ENCODE results near the gene RPS29. TPM values are rescaled to one million over a fixed set of nuclear protein-coding genes. Genes with fewer than 3 reads are reported as not detected.

RPS29 gene
- total and polyA plus RNA-seq, 8 donors: 422 to 7,374 (median 3,536) TPM

- peak overlapping the region; percentile 96 to 99 (median 98) for H3K27ac ChIP-seq
- no peaks in the 10 kb centered on the region for H3K27me3 ChIP-seq
- H3K36me3 ChIP-seq: peaks cover 0 to 26% (median 11%) of the 10 kb centered on the region in 4 donors
- intact Hi-C loops (cut with DNase I; ENCODE audit: low total_unique reads): loop anchor here (10.0 kb wide), 1 partner anchor 131 kb away; the partner anchor contains the start of gene KLHDC2
- peak overlapping the region; percentile 70 to 94 (median 92) for H3K4me3 ChIP-seq
- no peaks in the 10 kb centered on the region for H3K9me3 ChIP-seq
- 0 to 1% (median 1%) methylated on average over 27 to 101 of the region's 101 CpGs for WGBS, 5 donors
- H3K4me1 ChIP-seq: peaks cover 14 to 79% (median 50%) of the 10 kb centered on the region in 4 donors
- DNase-seq: peak; percentile 91 to 98
- TF ChIP-seq CTCF (IDR thresholded peaks at IDR 0.05) (peak in 5 of 7 experiments; percentile 52 to 91 (median 82)), POLR2AphosphoS5 (IDR thresholded peaks at IDR 0.05) (peak; percentile 50 to 88 (median 86)), EP300 (IDR thresholded peaks at IDR 0.05) (no peak), POLR2A (IDR thresholded peaks at IDR 0.05) (peak in 1 of 4 donors; percentile 36)
Measured at GRCh38 chr14:49633640-49634546, 47.7 kb upstream of the RPS29 start.

- H3K4me1 ChIP-seq: peaks cover 18 to 52% (median 40%) of the 10 kb centered on the region in 4 donors
- peak overlapping the region in 2 of 4 donors; percentile 87 to 95 for H3K4me3 ChIP-seq
- 31 to 54% (median 45%) methylated on average over 6 of the region's 6 CpGs for WGBS, 5 donors
- no peaks in the 10 kb centered on the region for H3K9me3 ChIP-seq
- H3K36me3 ChIP-seq: peaks cover 0 to 18% (median 11%) of the 10 kb centered on the region in 4 donors
- intact Hi-C loops (cut with DNase I; ENCODE audit: low total_unique reads): no loop called here
- DNase-seq: no peak
- peak overlapping the region in 4 of 5 donors; percentile 19 to 51 (median 30) for H3K27ac ChIP-seq
- TF ChIP-seq EP300 (IDR thresholded peaks at IDR 0.05) (no peak), POLR2A (IDR thresholded peaks at IDR 0.05) (no peak), POLR2AphosphoS5 (IDR thresholded peaks at IDR 0.05) (no peak), CTCF (IDR thresholded peaks at IDR 0.05) (no peak)
- H3K27me3 ChIP-seq: no peaks in the 10 kb centered on the region
Measured at GRCh38 chr14:49623941-49624839, 38.0 kb upstream of the RPS29 start.

GRCh38 chr14:49623387-49623786 is 37.2 kb upstream of the RPS29 start:
- 22 to 38% (median 29%) methylated on average over 3 of the region's 3 CpGs for WGBS, 5 donors
- Histone ChIP-seq H3K27me3 (no peaks in the 10 kb centered on the region), H3K9me3 (no peaks in the 10 kb centered on the region), H3K4me1 (peaks cover 23 to 55% (median 43%) of the 10 kb centered on the region in 4 donors), H3K4me3 (peak overlapping the region in 2 of 4 donors; percentile 87 to 95), H3K27ac (peak overlapping the region in 3 of 5 donors; percentile 19 to 51 (median 37)), H3K36me3 (peaks cover 0 to 24% (median 16%) of the 10 kb centered on the region in 4 donors)
- intact Hi-C loops (cut with DNase I; ENCODE audit: low total_unique reads): no loop called here
- no peak for DNase-seq
- no peak for TF ChIP-seq POLR2AphosphoS5 (IDR thresholded peaks at IDR 0.05)
- TF ChIP-seq CTCF (IDR thresholded peaks at IDR 0.05): no peak
- no peak for TF ChIP-seq EP300 (IDR thresholded peaks at IDR 0.05)
- TF ChIP-seq POLR2A (IDR thresholded peaks at IDR 0.05): no peak

Data from stomach (tissue), 9 donors.